Prostate gland (tissue), 2 donors: ENCODE data around the gene HADH.

Source experiments
- POLR2A ChIP-seq: fragments of 450-650 bp; IDR thresholded peaks from one replicate; pipeline ENCODE4 v1.6.1; 2016; ENCODE audit warnings: antibody characterized with exemption, mild to moderate bottlenecking
- POLR2AphosphoS5 ChIP-seq: sonication (generic); formaldehyde crosslinking; IDR thresholded peaks from one replicate; pipeline ENCODE4 v1.6.1; 2017; ENCODE audit warnings: antibody characterized with exemption
- TF ChIP-seq, protein P1 (sequence below), 4 experiments: fragments of 200-600 bp in 2 of 4; fragments of 450-650 bp in 2 of 4; sonication (generic) in 2 of 4; IDR thresholded peaks; 1 replicate in 3 of 4; 2 replicates in 1 of 4; pipeline ENCODE4 v1.5.1; 2016 to 2019; ENCODE audit warnings: antibody characterized with exemption in 4 of 4, mild to moderate bottlenecking in 2 of 4, moderate library complexity in 2 of 4

DNA sequence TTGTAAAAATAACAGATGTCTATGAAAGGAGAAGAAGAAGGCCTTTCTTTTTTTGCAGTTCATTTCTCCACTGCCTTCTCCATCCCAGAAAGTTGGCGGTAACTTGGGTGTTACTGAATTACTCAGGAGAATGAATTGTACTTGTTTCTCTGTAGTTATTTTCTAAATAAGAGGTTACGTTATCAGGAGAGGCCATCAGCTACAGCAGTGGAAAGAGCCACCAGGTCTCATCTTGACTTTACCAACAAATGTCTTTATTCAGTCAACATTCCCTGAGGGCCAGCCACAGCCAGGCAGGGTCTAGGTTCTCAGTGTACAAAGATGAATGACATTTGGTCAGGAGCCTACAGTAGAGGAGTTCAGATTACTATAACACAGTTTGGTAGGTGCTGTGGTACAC, 8.1 kb downstream of the HADH start:
- TF ChIP-seq POLR2A, result no peak
- no peak for TF ChIP-seq POLR2AphosphoS5
- TF ChIP-seq, protein P1, sequence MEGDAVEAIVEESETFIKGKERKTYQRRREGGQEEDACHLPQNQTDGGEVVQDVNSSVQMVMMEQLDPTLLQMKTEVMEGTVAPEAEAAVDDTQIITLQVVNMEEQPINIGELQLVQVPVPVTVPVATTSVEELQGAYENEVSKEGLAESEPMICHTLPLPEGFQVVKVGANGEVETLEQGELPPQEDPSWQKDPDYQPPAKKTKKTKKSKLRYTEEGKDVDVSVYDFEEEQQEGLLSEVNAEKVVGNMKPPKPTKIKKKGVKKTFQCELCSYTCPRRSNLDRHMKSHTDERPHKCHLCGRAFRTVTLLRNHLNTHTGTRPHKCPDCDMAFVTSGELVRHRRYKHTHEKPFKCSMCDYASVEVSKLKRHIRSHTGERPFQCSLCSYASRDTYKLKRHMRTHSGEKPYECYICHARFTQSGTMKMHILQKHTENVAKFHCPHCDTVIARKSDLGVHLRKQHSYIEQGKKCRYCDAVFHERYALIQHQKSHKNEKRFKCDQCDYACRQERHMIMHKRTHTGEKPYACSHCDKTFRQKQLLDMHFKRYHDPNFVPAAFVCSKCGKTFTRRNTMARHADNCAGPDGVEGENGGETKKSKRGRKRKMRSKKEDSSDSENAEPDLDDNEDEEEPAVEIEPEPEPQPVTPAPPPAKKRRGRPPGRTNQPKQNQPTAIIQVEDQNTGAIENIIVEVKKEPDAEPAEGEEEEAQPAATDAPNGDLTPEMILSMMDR (IDR thresholded peaks at IDR 0.05), result no peak
